Measurements from ENCODE around the gene TBC1D8.

GRCh38 chr2:101193033-101193626, 41.9 kb upstream of the TBC1D8 start:
- TF ChIP-seq CTCF (IDR thresholded peaks at IDR 0.05), result no peak
- no peak for TF ChIP-seq EZH2 (IDR thresholded peaks at IDR 0.05; ENCODE audit: borderline replicate concordance, insufficient read depth, low read depth, low read length, poor library complexity, severe bottlenecking)

Measured in B cell (primary cell).